Mammary epithelial cell (primary cell): ENCODE measurements around the gene ZNRF1.

ENCODE experiments used
- EZH2 ChIP-seq: IDR thresholded peaks from 2 replicates; pipeline ENCODE4 v1.6.1; 2012; ENCODE audit warnings: low read length, inconsistent platforms, borderline replicate concordance
- TF ChIP-seq, protein P1 (sequence below), 2 donors: IDR thresholded peaks in 1 of 2; conservative IDR thresholded peaks in 1 of 2; 2 replicates each; pipeline ENCODE4 v1.5.1; 2011 to 2012; ENCODE audit warnings: inconsistent platforms in 2 of 2, low read length in 2 of 2, mild to moderate bottlenecking in 2 of 2, control low read depth in 1 of 2, low read depth in 1 of 2; ENCODE audit not compliant: insufficient read depth in 1 of 2; ENCODE audit errors: extremely low read depth in 1 of 2

DNA sequence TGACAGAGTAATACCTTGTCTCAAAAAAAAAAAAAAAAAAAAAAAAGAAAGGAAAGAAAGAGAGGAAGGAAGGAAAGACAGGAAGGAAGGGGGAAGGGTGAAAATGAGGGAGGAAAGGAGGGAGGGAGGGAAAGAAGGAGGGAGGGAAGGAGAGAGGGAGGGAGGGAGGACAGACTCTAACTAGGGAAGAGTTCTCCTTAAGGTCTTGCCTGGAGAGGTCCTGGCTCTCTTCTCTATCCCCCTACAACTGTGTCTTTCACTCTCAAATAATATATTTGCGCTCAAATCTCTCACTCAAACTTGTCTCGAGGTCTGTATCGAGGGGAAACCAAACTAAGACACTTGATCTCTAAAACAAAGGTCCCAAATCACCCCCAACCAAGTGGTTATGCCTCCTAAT is 49.5 kb upstream of the ZNRF1 start:
- TF ChIP-seq, protein P1, sequence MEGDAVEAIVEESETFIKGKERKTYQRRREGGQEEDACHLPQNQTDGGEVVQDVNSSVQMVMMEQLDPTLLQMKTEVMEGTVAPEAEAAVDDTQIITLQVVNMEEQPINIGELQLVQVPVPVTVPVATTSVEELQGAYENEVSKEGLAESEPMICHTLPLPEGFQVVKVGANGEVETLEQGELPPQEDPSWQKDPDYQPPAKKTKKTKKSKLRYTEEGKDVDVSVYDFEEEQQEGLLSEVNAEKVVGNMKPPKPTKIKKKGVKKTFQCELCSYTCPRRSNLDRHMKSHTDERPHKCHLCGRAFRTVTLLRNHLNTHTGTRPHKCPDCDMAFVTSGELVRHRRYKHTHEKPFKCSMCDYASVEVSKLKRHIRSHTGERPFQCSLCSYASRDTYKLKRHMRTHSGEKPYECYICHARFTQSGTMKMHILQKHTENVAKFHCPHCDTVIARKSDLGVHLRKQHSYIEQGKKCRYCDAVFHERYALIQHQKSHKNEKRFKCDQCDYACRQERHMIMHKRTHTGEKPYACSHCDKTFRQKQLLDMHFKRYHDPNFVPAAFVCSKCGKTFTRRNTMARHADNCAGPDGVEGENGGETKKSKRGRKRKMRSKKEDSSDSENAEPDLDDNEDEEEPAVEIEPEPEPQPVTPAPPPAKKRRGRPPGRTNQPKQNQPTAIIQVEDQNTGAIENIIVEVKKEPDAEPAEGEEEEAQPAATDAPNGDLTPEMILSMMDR (conservative IDR thresholded peaks at IDR 0.05 in 1 of 2, IDR thresholded peaks at IDR 0.05 in 1 of 2; ENCODE audit: extremely low read depth in 1 of 2, insufficient read depth in 1 of 2, low read depth in 1 of 2, low read length in 2 of 2): no peak
- TF ChIP-seq EZH2: no peak
